SH-SY5Y (cell line): ENCODE measurements around the gene VAV3.

Experiments used
- GATA2 ChIP-seq: IDR thresholded peaks from 2 replicates; pipeline ENCODE4 v1.6.1; 2011; ENCODE audit warnings: mild to moderate bottlenecking, low read depth, low read length
- GATA3 ChIP-seq: IDR thresholded peaks from 2 replicates; pipeline ENCODE4 v1.6.1; 2011; ENCODE audit warnings: low read depth, mild to moderate bottlenecking, low read length, moderate library complexity

DNA sequence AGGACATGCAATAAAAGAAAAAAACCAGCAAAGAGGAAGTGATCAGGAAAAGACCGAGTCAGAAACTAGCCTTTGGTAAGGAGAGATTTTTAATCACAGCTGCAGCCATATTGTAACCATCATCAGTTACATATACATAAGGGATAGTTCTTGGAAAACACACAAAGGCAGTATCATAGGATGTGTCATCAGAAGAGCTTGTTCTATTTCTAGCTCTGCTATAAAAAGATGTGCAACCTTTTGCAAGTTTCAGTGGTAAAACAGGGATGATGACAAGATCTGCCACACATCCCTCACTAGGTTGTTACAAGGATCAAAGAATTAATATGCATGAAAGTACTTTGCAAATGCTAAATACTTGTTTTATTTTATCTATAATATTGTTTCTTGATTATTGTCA, 342.0 kb downstream of the VAV3 start:
- TF ChIP-seq GATA3 (no peak), GATA2 (no peak)
